ENCODE data around the gene MCC.

The MCC gene

GRCh38 chr5:113514289-113514635, 26.0 kb upstream of the MCC start:
- WGBS, 2 experiments, result 14 to 16% methylated on average over 9 of the region's 9 CpGs
- Histone ChIP-seq H3K36me3 (ENCODE audit: control insufficient read depth, insufficient read depth, low read length) (no peaks in the 10 kb centered on the region), H3K27ac (ENCODE audit: insufficient read depth, low read depth, low read length, poor library complexity, severe bottlenecking) (no peak overlapping the region), H3K4me1 (ENCODE audit: control insufficient read depth, insufficient read depth, low read length) (peaks cover 5% of the 10 kb centered on the region), H3K27me3 (ENCODE audit: control insufficient read depth, insufficient read depth, low read length, poor library complexity, severe bottlenecking) (no peaks in the 10 kb centered on the region), H3K4me3 (ENCODE audit: insufficient read depth, low read depth, low read length) (peak overlapping the region; percentile 81), H3K9me3 (ENCODE audit: control insufficient read depth, low read length) (no peaks in the 10 kb centered on the region)

- WGBS, 2 experiments, result 1% methylated on average over 72 of the region's 72 CpGs
- Histone ChIP-seq H3K4me1 (ENCODE audit: control insufficient read depth, insufficient read depth, low read length) (peaks cover 5% of the 10 kb centered on the region), H3K27ac (ENCODE audit: insufficient read depth, low read depth, low read length, poor library complexity, severe bottlenecking) (peak within 1 kb of the TSS; percentile 85), H3K36me3 (ENCODE audit: control insufficient read depth, insufficient read depth, low read length) (no peaks in the 10 kb centered on the region), H3K27me3 (ENCODE audit: control insufficient read depth, insufficient read depth, low read length, poor library complexity, severe bottlenecking) (no peaks in the 10 kb centered on the region), H3K4me3 (ENCODE audit: insufficient read depth, low read depth, low read length) (peak within 1 kb of the TSS; percentile 81), H3K9me3 (ENCODE audit: control insufficient read depth, low read length) (no peaks in the 10 kb centered on the region)
Observed at GRCh38 chr5:113513384-113514288, 25.4 kb upstream of the MCC start, which contains the start of gene YTHDC2. YTHDC2 (plus strand) TSS chr5:113513694; CDS start chr5:113513896, 202 bp downstream.

GRCh38 chr5:113512341-113512740, 24.1 kb upstream of the MCC start:
- Histone ChIP-seq H3K4me1 (ENCODE audit: control insufficient read depth, insufficient read depth, low read length) (peaks cover 5% of the 10 kb centered on the region), H3K27ac (ENCODE audit: insufficient read depth, low read depth, low read length, poor library complexity, severe bottlenecking) (no peak overlapping the region), H3K4me3 (ENCODE audit: insufficient read depth, low read depth, low read length) (no peak overlapping the region), H3K9me3 (ENCODE audit: control insufficient read depth, low read length) (no peaks in the 10 kb centered on the region), H3K36me3 (ENCODE audit: control insufficient read depth, insufficient read depth, low read length) (no peaks in the 10 kb centered on the region), H3K27me3 (ENCODE audit: control insufficient read depth, insufficient read depth, low read length, poor library complexity, severe bottlenecking) (no peaks in the 10 kb centered on the region)
- WGBS, 2 experiments, result 79 to 90% methylated on average over 3 of the region's 3 CpGs

GRCh38 chr5:113510836-113511451, 22.7 kb upstream of the MCC start:
- no peak overlapping the region for H3K4me3 ChIP-seq (ENCODE audit: insufficient read depth, low read depth, low read length)
- peaks cover 2% of the 10 kb centered on the region for H3K27me3 ChIP-seq (ENCODE audit: control insufficient read depth, insufficient read depth, low read length, poor library complexity, severe bottlenecking)
- no peaks in the 10 kb centered on the region for H3K36me3 ChIP-seq (ENCODE audit: control insufficient read depth, insufficient read depth, low read length)
- H3K4me1 ChIP-seq (ENCODE audit: control insufficient read depth, insufficient read depth, low read length), result peaks cover 5% of the 10 kb centered on the region
- no peak overlapping the region for H3K27ac ChIP-seq (ENCODE audit: insufficient read depth, low read depth, low read length, poor library complexity, severe bottlenecking)
- H3K9me3 ChIP-seq (ENCODE audit: control insufficient read depth, low read length), result no peaks in the 10 kb centered on the region
- WGBS, 2 experiments, result 74 to 91% methylated on average over 4 to 5 of the region's 6 CpGs

GRCh38 chr5:113508756-113509155, 20.5 kb upstream of the MCC start:
- no peaks in the 10 kb centered on the region for H3K36me3 ChIP-seq (ENCODE audit: control insufficient read depth, insufficient read depth, low read length)
- peaks cover 4% of the 10 kb centered on the region for H3K27me3 ChIP-seq (ENCODE audit: control insufficient read depth, insufficient read depth, low read length, poor library complexity, severe bottlenecking)
- no peak overlapping the region for H3K4me3 ChIP-seq (ENCODE audit: insufficient read depth, low read depth, low read length)
- H3K4me1 ChIP-seq (ENCODE audit: control insufficient read depth, insufficient read depth, low read length), result no peaks in the 10 kb centered on the region
- H3K9me3 ChIP-seq (ENCODE audit: control insufficient read depth, low read length), result no peaks in the 10 kb centered on the region
- H3K27ac ChIP-seq (ENCODE audit: insufficient read depth, low read depth, low read length, poor library complexity, severe bottlenecking), result no peak overlapping the region

- Histone ChIP-seq H3K27ac (ENCODE audit: insufficient read depth, low read depth, low read length, poor library complexity, severe bottlenecking) (no peak overlapping the region), H3K36me3 (ENCODE audit: control insufficient read depth, insufficient read depth, low read length) (no peaks in the 10 kb centered on the region), H3K27me3 (ENCODE audit: control insufficient read depth, insufficient read depth, low read length, poor library complexity, severe bottlenecking) (peaks cover 4% of the 10 kb centered on the region), H3K4me3 (ENCODE audit: insufficient read depth, low read depth, low read length) (no peak overlapping the region), H3K4me1 (ENCODE audit: control insufficient read depth, insufficient read depth, low read length) (no peaks in the 10 kb centered on the region), H3K9me3 (ENCODE audit: control insufficient read depth, low read length) (no peaks in the 10 kb centered on the region)
Observed at GRCh38 chr5:113507601-113508000, 19.3 kb upstream of the MCC start.

- Histone ChIP-seq H3K4me1 (ENCODE audit: control insufficient read depth, insufficient read depth, low read length) (no peaks in the 10 kb centered on the region), H3K9me3 (ENCODE audit: control insufficient read depth, low read length) (no peaks in the 10 kb centered on the region), H3K4me3 (ENCODE audit: insufficient read depth, low read depth, low read length) (no peak overlapping the region), H3K27ac (ENCODE audit: insufficient read depth, low read depth, low read length, poor library complexity, severe bottlenecking) (no peak overlapping the region), H3K27me3 (ENCODE audit: control insufficient read depth, insufficient read depth, low read length, poor library complexity, severe bottlenecking) (peaks cover 4% of the 10 kb centered on the region), H3K36me3 (ENCODE audit: control insufficient read depth, insufficient read depth, low read length) (no peaks in the 10 kb centered on the region)
- WGBS, 2 experiments, result 78 to 97% methylated on average over 5 of the region's 5 CpGs
Observed at GRCh38 chr5:113505181-113505580, 16.9 kb upstream of the MCC start.

- Histone ChIP-seq H3K4me1 (ENCODE audit: control insufficient read depth, insufficient read depth, low read length) (no peaks in the 10 kb centered on the region), H3K4me3 (ENCODE audit: insufficient read depth, low read depth, low read length) (no peak overlapping the region), H3K27ac (ENCODE audit: insufficient read depth, low read depth, low read length, poor library complexity, severe bottlenecking) (no peak overlapping the region), H3K9me3 (ENCODE audit: control insufficient read depth, low read length) (no peaks in the 10 kb centered on the region), H3K27me3 (ENCODE audit: control insufficient read depth, insufficient read depth, low read length, poor library complexity, severe bottlenecking) (peaks cover 4% of the 10 kb centered on the region), H3K36me3 (ENCODE audit: control insufficient read depth, insufficient read depth, low read length) (no peaks in the 10 kb centered on the region)
- WGBS, 2 experiments, result 93 to 95% methylated on average over 1 of the region's 1 CpG
Observed at GRCh38 chr5:113503146-113503545, 14.9 kb upstream of the MCC start.

GRCh38 chr5:113502073-113502472, 13.8 kb upstream of the MCC start:
- no peaks in the 10 kb centered on the region for H3K9me3 ChIP-seq (ENCODE audit: control insufficient read depth, low read length)
- H3K27ac ChIP-seq (ENCODE audit: insufficient read depth, low read depth, low read length, poor library complexity, severe bottlenecking), result no peak overlapping the region
- H3K36me3 ChIP-seq (ENCODE audit: control insufficient read depth, insufficient read depth, low read length), result no peaks in the 10 kb centered on the region
- no peaks in the 10 kb centered on the region for H3K4me1 ChIP-seq (ENCODE audit: control insufficient read depth, insufficient read depth, low read length)
- no peak overlapping the region for H3K4me3 ChIP-seq (ENCODE audit: insufficient read depth, low read depth, low read length)
- 90 to 95% methylated on average over 3 of the region's 3 CpGs for WGBS, 2 experiments
- H3K27me3 ChIP-seq (ENCODE audit: control insufficient read depth, insufficient read depth, low read length, poor library complexity, severe bottlenecking), result peaks cover 4% of the 10 kb centered on the region

GRCh38 chr5:113495422-113495841, 7.2 kb upstream of the MCC start:
- 95 to 100% methylated on average over 1 of the region's 1 CpG for WGBS, 2 experiments
- Histone ChIP-seq H3K4me1 (ENCODE audit: control insufficient read depth, insufficient read depth, low read length) (no peaks in the 10 kb centered on the region), H3K27ac (ENCODE audit: insufficient read depth, low read depth, low read length, poor library complexity, severe bottlenecking) (no peak overlapping the region), H3K4me3 (ENCODE audit: insufficient read depth, low read depth, low read length) (no peak overlapping the region), H3K27me3 (ENCODE audit: control insufficient read depth, insufficient read depth, low read length, poor library complexity, severe bottlenecking) (no peaks in the 10 kb centered on the region), H3K9me3 (ENCODE audit: control insufficient read depth, low read length) (no peaks in the 10 kb centered on the region), H3K36me3 (ENCODE audit: control insufficient read depth, insufficient read depth, low read length) (no peaks in the 10 kb centered on the region)

Measured in ectodermal cell (in vitro differentiated cells).